Coronary artery (tissue), 2 donors: ENCODE results near the gene AFMID.
A peak's percentile ranks its signal among the peaks of the same experiment; 100 is the strongest.

Experiments
- DNase-seq: peaks from one replicate; pipeline ENCODE4 v3.0.0-alpha.2; 2017; ENCODE audit warnings: low spot score
- H3K27ac ChIP-seq, 2 donors: fragments of 200-600 bp; sonication (generic); one replicate each; pipeline ENCODE4 v1.5.1; 2016 to 2019
- H3K4me3 ChIP-seq: fragments of 200-600 bp; sonication (generic); 2 replicates; pipeline ENCODE4 v1.5.1; 2016; ENCODE audit warnings: mild to moderate bottlenecking, moderate library complexity
- CTCF ChIP-seq: fragments of 200-600 bp; sonication (generic); IDR thresholded peaks from one replicate; pipeline ENCODE4 v1.5.1; 2019; ENCODE audit warnings: antibody characterized with exemption

AFMID gene

GRCh38 chr17:78226759-78227454 lies 39.7 kb downstream of the AFMID start:
- no peak overlapping the region for H3K4me3 ChIP-seq
- DNase-seq, result no peak
- no peak for TF ChIP-seq CTCF

GRCh38 chr17:78227455-78227916 lies 40.3 kb downstream of the AFMID start:
- TF ChIP-seq CTCF, result no peak
- Histone ChIP-seq H3K4me3 (no peak overlapping the region), H3K27ac (no peak overlapping the region)
- DNase-seq, result no peak

More at GRCh38 chr17:78226759-78227454, 39.7 kb downstream of the AFMID start:
- H3K27ac ChIP-seq, result no peak overlapping the region

GRCh38 chr17:78228176-78228575 lies 41.0 kb downstream of the AFMID start:
- DNase-seq, result no peak
- H3K27ac ChIP-seq, result no peak overlapping the region
- no peak overlapping the region for H3K4me3 ChIP-seq
- TF ChIP-seq CTCF, result no peak

- no peak for DNase-seq
- no peak for TF ChIP-seq CTCF
- Histone ChIP-seq H3K27ac (no peak overlapping the region), H3K4me3 (no peak overlapping the region)
These were observed 43.2 kb downstream of the AFMID start for GRCh38 chr17:78230252-78230962.

- Histone ChIP-seq H3K27ac (no peak within 1 kb of the TSS), H3K4me3 (peak within 1 kb of the TSS; percentile 39)
- DNase-seq, result no peak
- TF ChIP-seq CTCF, result no peak
These were observed 44.1 kb downstream of the AFMID start, which contains the start of gene TMEM235 for GRCh38 chr17:78230996-78231935. TMEM235 (plus strand) TSS chr17:78231631; CDS start chr17:78232024, 393 bp downstream.

- no peak for TF ChIP-seq CTCF
- DNase-seq, result no peak
- Histone ChIP-seq H3K4me3 (peak overlapping the region; percentile 39), H3K27ac (no peak overlapping the region)
These were observed 45.1 kb downstream of the AFMID start for GRCh38 chr17:78231991-78232858.
